ENCODE results near the gene SKIDA1. TPM values are rescaled to one million over a fixed set of nuclear protein-coding genes. Genes with fewer than 3 reads are reported as not detected.

The SKIDA1 gene
- total RNA-seq, 2 experiments from 2014 or later: 0.26 to 0.29 TPM

Small RNAs within 50 kb of the gene (microRNA-seq; reads per million reads assigned to microRNA genes)
- not detected for gene MIR1915

Other genes with a start within 250 kb of the SKIDA1 start
- 10 to 100 TPM; 42.2 to 65.2 TPM for gene MLLT10, start 8.6 kb upstream of the SKIDA1 start, total RNA-seq